Activated CD8-positive, alpha-beta T cell treated with anti-CD3 and anti-CD28 coated beads for 36 hours (primary cell): ENCODE results near the gene SLC25A44. TPM values are rescaled to one million over a fixed set of nuclear protein-coding genes. Genes with fewer than 3 reads are reported as not detected.

Experiments
- ATAC-seq: fragments of 200-7000 bp; cut with Tn5 transposase; one replicate; pipeline ENCODE4 v1.10.0; 2021; ENCODE audit warnings: mild to moderate bottlenecking, moderate library complexity
- CTCF ChIA-PET: fragments of 350-600 bp; sonication (Branson Sonifier 250); formaldehyde crosslinking; loops from one replicate; lab custom pipeline; 2021; ENCODE audit warnings: antibody characterized with exemption; lab: Charles Lee
- POLR2A ChIA-PET: fragments of 350-600 bp; sonication (Branson Sonifier 250); formaldehyde crosslinking; loops from one replicate; lab custom pipeline; 2021; ENCODE audit warnings: antibody characterized with exemption; lab: Charles Lee
- DNase-seq: peaks from one replicate; pipeline ENCODE4 v3.0.0-alpha.2; 2020
- H3K27ac Mint-ChIP-seq: one replicate; pipeline ENCODE4 v1.8.0; 2021; ENCODE audit warnings: mild to moderate bottlenecking, mixed read lengths
- H3K27me3 Mint-ChIP-seq: one replicate; pipeline ENCODE4 v1.8.0; 2021; ENCODE audit warnings: mixed read lengths
- H3K36me3 Mint-ChIP-seq: one replicate; pipeline ENCODE4 v1.8.0; 2021; ENCODE audit warnings: low read depth, mixed read lengths
- H3K4me1 Mint-ChIP-seq: one replicate; pipeline ENCODE4 v1.8.0; 2021; ENCODE audit warnings: low read depth, mixed read lengths
- H3K4me3 Mint-ChIP-seq: one replicate; pipeline ENCODE4 v1.8.0; 2021; ENCODE audit warnings: mild to moderate bottlenecking, moderate library complexity, mixed read lengths
- H3K9me3 Mint-ChIP-seq: one replicate; pipeline ENCODE4 v1.8.0; 2021; ENCODE audit warnings: mixed read lengths
- CTCF ChIP-seq: fragments of 200-600 bp; IDR thresholded peaks from one replicate; pipeline ENCODE4 v1.8.0; 2022; ENCODE audit warnings: antibody characterized with exemption, mild to moderate bottlenecking
- intact Hi-C: fragments of 100-400 bp; cut with micrococcal nuclease; formaldehyde crosslinking; loops from one replicate; pipeline ENCODE4 v1.10.0; 2022
- total RNA-seq, 2 experiments: library from RNA; stranded (reverse); gene quantifications; one replicate each; pipeline ENCODE4 v1.2.3, GENCODE V29; 2021

The SLC25A44 gene
- total RNA-seq, 2 experiments from 2014 or later: 41.9 to 43.0 TPM

GRCh38 chr1:156160743-156161171 is 33.1 kb upstream of the SLC25A44 start:
- CTCF ChIA-PET: interaction anchor here (1.1 to 3.6 kb wide), 4 partner anchors 11 to 184 kb away, joined by 3 to 19 read pairs (median 3); no protein-coding TSS in a partner anchor
- no peak for TF ChIP-seq CTCF

GRCh38 chr1:156162430-156163037 is 31.4 kb upstream of the SLC25A44 start:
- intact Hi-C loops: no loop called here
- H3K36me3 Mint-ChIP-seq: peaks cover 34% of the 10 kb centered on the region
- ATAC-seq: no peak

More at GRCh38 chr1:156160743-156161171, 33.1 kb upstream of the SLC25A44 start:
- H3K9me3 Mint-ChIP-seq: peaks cover 4% of the 10 kb centered on the region
- intact Hi-C loops: no loop called here
- POLR2A ChIA-PET: interaction anchor here (0.7 to 1.5 kb wide), 8 partner anchors 9 to 122 kb away, joined by 3 to 5 read pairs (median 4); partner anchors contain the start of gene SMG5
- H3K36me3 Mint-ChIP-seq: peaks cover 29% of the 10 kb centered on the region
- H3K27ac Mint-ChIP-seq: peak overlapping the region; percentile 66
- ATAC-seq (peak; percentile 80), DNase-seq (peak; percentile 80)
- H3K4me3 Mint-ChIP-seq: peak overlapping the region; percentile 63
- H3K4me1 Mint-ChIP-seq: peaks cover 59% of the 10 kb centered on the region
- no peaks in the 10 kb centered on the region for H3K27me3 Mint-ChIP-seq

GRCh38 chr1:156163712-156164111 is 30.2 kb upstream of the SLC25A44 start:
- no peak for ATAC-seq
- Mint-ChIP-seq H3K4me3 (no peak overlapping the region), H3K27me3 (no peaks in the 10 kb centered on the region), H3K4me1 (peaks cover 33% of the 10 kb centered on the region), H3K9me3 (peaks cover 4% of the 10 kb centered on the region), H3K36me3 (peaks cover 35% of the 10 kb centered on the region), H3K27ac (no peak overlapping the region)
- DNase-seq: no peak
- ChIA-PET POLR2A (interaction anchor here (1.1 to 1.9 kb wide), 5 partner anchors 8 to 49 kb away, joined by 3 to 10 read pairs (median 4); partner anchors contain the start of genes PMF1 and SEMA4A), CTCF (interaction anchor here (0.7 to 1.8 kb wide), 5 partner anchors 9 to 66 kb away, joined by 3 to 11 read pairs (median 3); partner anchors contain the start of gene SEMA4A)
- TF ChIP-seq CTCF: no peak
- intact Hi-C loops: no loop called here

More at GRCh38 chr1:156162430-156163037, 31.4 kb upstream of the SLC25A44 start:
- Mint-ChIP-seq H3K4me3 (no peak overlapping the region), H3K9me3 (peaks cover 4% of the 10 kb centered on the region), H3K4me1 (peaks cover 44% of the 10 kb centered on the region), H3K27me3 (no peaks in the 10 kb centered on the region), H3K27ac (no peak overlapping the region)
- TF ChIP-seq CTCF: no peak
- ChIA-PET POLR2A (interaction anchor here (0.7 to 1.6 kb wide), 2 partner anchors 10 to 27 kb away, joined by 3 read pairs; no protein-coding TSS in a partner anchor), CTCF (interaction anchor here (1.0 to 3.6 kb wide), 2 partner anchors 17 to 62 kb away, joined by 3 to 19 read pairs; no protein-coding TSS in a partner anchor)
- no peak for DNase-seq

- Mint-ChIP-seq H3K27me3 (no peaks in the 10 kb centered on the region), H3K4me1 (peaks cover 29% of the 10 kb centered on the region), H3K9me3 (peaks cover 4% of the 10 kb centered on the region), H3K36me3 (peaks cover 33% of the 10 kb centered on the region), H3K4me3 (no peak overlapping the region), H3K27ac (no peak overlapping the region)
- ChIA-PET POLR2A (interaction anchor here (1.1 to 1.9 kb wide), 6 partner anchors 9 to 49 kb away, joined by 3 to 10 read pairs (median 5); partner anchors contain the start of genes PMF1 and SEMA4A), CTCF (interaction anchor here (0.7 to 1.8 kb wide), 12 partner anchors 9 to 222 kb away, joined by 3 to 11 read pairs (median 3); partner anchors contain the start of gene SEMA4A)
- intact Hi-C loops: no loop called here
- no peak for TF ChIP-seq CTCF
- DNase-seq (no peak), ATAC-seq (no peak)
Observed at GRCh38 chr1:156164125-156164831, 29.6 kb upstream of the SLC25A44 start.
